ENCODE measurements around the gene SH3YL1.

DNA sequence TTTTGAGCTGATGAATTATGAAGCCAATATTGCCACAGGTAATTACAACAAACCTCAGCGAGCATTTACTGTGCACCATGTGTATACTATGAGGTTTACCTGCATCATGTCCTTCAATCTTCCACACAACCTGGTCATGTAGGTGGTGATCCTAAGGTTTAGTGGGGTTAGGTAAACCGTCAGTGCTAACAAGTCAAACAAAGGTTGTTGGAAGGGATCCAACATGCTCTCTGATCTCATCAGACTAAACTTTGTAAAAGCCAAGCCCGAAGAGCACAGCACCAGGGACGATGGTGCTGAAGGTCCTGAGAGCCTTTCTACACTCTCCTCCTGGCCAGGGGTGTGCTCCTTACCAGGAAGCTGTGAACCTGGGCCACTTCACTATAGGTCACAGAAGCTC lies 29.4 kb downstream of the SH3YL1 start:
- TF ChIP-seq, protein P1, sequence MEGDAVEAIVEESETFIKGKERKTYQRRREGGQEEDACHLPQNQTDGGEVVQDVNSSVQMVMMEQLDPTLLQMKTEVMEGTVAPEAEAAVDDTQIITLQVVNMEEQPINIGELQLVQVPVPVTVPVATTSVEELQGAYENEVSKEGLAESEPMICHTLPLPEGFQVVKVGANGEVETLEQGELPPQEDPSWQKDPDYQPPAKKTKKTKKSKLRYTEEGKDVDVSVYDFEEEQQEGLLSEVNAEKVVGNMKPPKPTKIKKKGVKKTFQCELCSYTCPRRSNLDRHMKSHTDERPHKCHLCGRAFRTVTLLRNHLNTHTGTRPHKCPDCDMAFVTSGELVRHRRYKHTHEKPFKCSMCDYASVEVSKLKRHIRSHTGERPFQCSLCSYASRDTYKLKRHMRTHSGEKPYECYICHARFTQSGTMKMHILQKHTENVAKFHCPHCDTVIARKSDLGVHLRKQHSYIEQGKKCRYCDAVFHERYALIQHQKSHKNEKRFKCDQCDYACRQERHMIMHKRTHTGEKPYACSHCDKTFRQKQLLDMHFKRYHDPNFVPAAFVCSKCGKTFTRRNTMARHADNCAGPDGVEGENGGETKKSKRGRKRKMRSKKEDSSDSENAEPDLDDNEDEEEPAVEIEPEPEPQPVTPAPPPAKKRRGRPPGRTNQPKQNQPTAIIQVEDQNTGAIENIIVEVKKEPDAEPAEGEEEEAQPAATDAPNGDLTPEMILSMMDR (IDR thresholded peaks at IDR 0.05; ENCODE audit: insufficient read depth, low read depth, low read length), result no peak
- TF ChIP-seq EZH2 (IDR thresholded peaks at IDR 0.05; ENCODE audit: insufficient read depth, low read length), result no peak
